Right lobe of liver (tissue), 4 donors: ENCODE data around the gene CCNA2.

ENCODE experiments used
- POLR2A ChIP-seq: fragments of 450-650 bp; IDR thresholded peaks from one replicate; pipeline ENCODE4 v1.6.1; 2017; ENCODE audit warnings: antibody characterized with exemption, mild to moderate bottlenecking
- TF ChIP-seq, protein P1 (sequence below), 4 donors: fragments of 200-600 bp in 3 of 4; fragments of 450-650 bp in 1 of 4; IDR thresholded peaks; one replicate each; pipeline versions ENCODE4 v1.5.1 to v1.8.0; 2016 to 2022; ENCODE audit warnings: antibody characterized with exemption in 4 of 4, mild to moderate bottlenecking in 2 of 4
- donor health status: DM: no; HTN: no; CAD: no.
- donor health status: DM: no; HTN: no; CAD: no.
- donor health status: DM: no; HTN: yes; CAD: no.

DNA sequence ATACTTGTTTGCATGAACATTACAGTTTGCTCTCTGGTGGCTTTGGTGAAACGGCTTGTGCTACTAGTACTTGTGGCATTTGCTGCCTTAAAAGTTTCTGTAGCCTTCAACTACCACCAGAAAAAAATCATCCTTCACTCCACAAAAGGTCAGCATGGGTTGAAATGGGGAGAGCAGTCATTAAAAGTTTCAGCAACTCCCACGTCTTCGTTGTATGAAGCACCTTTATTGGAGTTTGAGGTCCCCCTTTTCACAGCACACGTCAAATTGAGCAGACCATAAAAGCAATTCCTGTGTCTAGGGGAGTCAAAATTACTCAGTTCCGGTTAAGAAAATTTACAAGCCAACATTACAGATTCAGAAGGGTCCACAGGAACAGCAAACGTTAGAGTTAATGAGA, 23.0 kb upstream of the CCNA2 start:
- TF ChIP-seq, protein P1, sequence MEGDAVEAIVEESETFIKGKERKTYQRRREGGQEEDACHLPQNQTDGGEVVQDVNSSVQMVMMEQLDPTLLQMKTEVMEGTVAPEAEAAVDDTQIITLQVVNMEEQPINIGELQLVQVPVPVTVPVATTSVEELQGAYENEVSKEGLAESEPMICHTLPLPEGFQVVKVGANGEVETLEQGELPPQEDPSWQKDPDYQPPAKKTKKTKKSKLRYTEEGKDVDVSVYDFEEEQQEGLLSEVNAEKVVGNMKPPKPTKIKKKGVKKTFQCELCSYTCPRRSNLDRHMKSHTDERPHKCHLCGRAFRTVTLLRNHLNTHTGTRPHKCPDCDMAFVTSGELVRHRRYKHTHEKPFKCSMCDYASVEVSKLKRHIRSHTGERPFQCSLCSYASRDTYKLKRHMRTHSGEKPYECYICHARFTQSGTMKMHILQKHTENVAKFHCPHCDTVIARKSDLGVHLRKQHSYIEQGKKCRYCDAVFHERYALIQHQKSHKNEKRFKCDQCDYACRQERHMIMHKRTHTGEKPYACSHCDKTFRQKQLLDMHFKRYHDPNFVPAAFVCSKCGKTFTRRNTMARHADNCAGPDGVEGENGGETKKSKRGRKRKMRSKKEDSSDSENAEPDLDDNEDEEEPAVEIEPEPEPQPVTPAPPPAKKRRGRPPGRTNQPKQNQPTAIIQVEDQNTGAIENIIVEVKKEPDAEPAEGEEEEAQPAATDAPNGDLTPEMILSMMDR (IDR thresholded peaks at IDR 0.05), result no peak
- TF ChIP-seq POLR2A, result no peak
